ENCODE data around the gene KIAA1958.

KIAA1958 gene

DNA sequence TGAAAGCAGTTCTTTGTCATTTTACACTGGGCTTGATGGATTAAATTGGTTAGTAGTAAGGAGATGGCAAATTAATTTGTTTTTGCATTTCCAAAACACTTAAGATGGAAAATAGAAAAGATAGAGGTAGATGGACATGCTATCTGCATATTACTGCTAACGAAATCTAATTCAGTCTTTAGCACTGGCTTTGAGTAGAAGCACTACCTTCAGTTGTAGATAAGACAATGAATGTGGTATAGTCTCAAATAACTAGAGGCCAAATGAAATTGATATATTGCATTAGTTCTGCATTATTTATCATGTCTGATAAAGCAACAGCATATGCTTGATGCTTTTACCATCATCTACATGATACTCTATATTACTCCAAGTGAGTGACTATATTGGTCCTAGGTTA lies 33.4 kb downstream of the KIAA1958 start:
- H3K4me3 ChIP-seq (ENCODE audit: low read length), result no peak overlapping the region
- no peak for DNase-seq (ENCODE audit: low read depth, low spot score)

DNA sequence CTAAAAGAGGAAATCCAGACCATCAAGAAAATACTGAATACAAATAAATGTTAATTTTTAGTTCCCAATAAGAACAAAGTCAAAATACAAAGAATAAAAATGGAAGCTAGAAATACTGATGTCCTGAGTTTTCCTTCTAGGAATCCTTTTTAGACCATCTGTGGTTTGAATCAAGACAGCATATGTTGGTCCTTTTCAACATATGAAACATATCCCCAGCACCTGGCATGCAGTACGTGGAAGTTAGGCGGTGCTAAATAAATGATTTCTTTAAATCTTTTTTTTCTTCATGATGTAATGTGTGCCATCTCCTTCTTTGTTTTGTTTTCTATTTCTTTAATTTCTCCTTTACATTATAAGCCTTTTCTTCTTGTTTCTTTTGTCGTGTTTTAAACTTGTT lies 34.0 kb downstream of the KIAA1958 start:
- DNase-seq (ENCODE audit: low read depth, low spot score), result no peak

DNA sequence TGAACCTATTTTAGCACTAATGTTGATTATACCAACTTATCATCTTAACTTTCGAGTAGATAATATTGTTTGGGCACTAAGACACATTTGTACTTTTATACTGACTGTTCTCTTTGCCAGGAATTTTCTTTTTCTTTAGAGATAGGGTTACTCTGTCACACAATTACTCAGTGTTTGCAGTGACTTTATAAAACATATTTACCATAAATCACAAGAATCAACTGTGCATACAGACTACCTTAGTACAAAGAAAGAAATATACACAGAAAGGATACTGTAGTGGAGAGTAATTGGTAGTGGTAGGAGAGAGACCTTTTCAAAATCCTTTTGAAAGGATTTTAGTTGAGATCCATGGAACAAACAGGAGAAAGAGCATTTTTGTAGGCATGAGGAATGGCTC lies 40.3 kb downstream of the KIAA1958 start:
- no peak for DNase-seq (ENCODE audit: low read depth, low spot score)
- H3K4me3 ChIP-seq (ENCODE audit: low read length), result no peak overlapping the region

More for the DNA sequence above, 34.0 kb downstream of the KIAA1958 start:
- no peak overlapping the region for H3K4me3 ChIP-seq (ENCODE audit: low read length)

- DNase-seq (ENCODE audit: low read depth, low spot score), result no peak
- H3K4me3 ChIP-seq (ENCODE audit: low read length), result no peak overlapping the region
These were observed 41.3 kb downstream of the KIAA1958 start for GRCh38 chr9:112527959-112528358.

GRCh38 chr9:112529316-112529715 lies 42.7 kb downstream of the KIAA1958 start:
- DNase-seq (ENCODE audit: low read depth, low spot score), result no peak
- H3K4me3 ChIP-seq (ENCODE audit: low read length), result no peak overlapping the region

GRCh38 chr9:112530751-112531205 lies 44.2 kb downstream of the KIAA1958 start:
- no peak for DNase-seq (ENCODE audit: low read depth, low spot score)
- no peak overlapping the region for H3K4me3 ChIP-seq (ENCODE audit: low read length)

- no peak for DNase-seq (ENCODE audit: low read depth, low spot score)
- no peak overlapping the region for H3K4me3 ChIP-seq (ENCODE audit: low read length)
These were observed 45.1 kb downstream of the KIAA1958 start for GRCh38 chr9:112531666-112532282.

GRCh38 chr9:112532427-112532826 lies 45.8 kb downstream of the KIAA1958 start:
- DNase-seq (ENCODE audit: low read depth, low spot score), result no peak
- no peak overlapping the region for H3K4me3 ChIP-seq (ENCODE audit: low read length)

DNA sequence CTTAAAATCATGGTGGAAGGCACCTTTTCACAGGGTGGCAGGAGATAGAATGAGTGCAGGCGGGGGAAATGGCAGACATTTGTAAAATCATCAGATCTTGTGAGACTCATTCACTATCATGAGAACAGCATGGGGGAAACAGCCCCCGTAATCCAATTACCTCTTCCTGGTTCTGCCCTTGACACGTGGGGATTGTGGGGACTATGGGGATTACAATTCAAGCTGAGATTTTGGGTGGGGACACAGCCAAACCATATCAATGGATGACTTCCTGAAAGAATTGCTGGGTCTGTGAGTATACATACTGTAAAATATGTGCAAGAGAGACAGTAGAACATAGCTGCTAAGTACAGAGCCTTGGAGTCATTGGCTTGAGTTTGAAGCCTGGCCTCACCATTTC lies 47.0 kb downstream of the KIAA1958 start:
- H3K4me3 ChIP-seq (ENCODE audit: low read length), result no peak overlapping the region
- DNase-seq (ENCODE audit: low read depth, low spot score), result no peak

GRCh38 chr9:112535301-112535700 lies 48.7 kb downstream of the KIAA1958 start:
- no peak overlapping the region for H3K4me3 ChIP-seq (ENCODE audit: low read length)
- no peak for DNase-seq (ENCODE audit: low read depth, low spot score)

DNA sequence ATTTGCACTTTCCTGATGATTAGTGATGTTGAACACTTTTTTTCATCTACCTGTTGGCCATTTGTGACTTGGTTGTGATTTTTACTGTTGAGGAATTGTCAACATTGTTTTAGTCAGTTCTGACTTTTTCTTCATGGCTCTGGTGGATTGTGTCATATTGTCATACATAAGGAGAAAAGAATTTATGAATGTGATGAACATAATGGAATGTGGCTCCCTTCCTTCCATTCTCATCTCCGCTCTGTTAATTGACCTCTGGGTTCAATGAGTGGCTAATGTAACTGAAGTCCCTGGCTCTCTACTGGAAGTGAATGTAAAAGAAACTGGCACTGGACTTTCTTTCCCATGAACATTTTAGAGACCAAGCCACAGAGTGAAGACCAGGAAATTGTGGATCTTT lies 49.2 kb downstream of the KIAA1958 start:
- no peak overlapping the region for H3K4me3 ChIP-seq (ENCODE audit: low read length)
- DNase-seq (ENCODE audit: low read depth, low spot score), result no peak

- DNase-seq (ENCODE audit: low read depth, low spot score), result no peak
These were observed 50.9 kb downstream of the KIAA1958 start for GRCh38 chr9:112537561-112537960.

DNA sequence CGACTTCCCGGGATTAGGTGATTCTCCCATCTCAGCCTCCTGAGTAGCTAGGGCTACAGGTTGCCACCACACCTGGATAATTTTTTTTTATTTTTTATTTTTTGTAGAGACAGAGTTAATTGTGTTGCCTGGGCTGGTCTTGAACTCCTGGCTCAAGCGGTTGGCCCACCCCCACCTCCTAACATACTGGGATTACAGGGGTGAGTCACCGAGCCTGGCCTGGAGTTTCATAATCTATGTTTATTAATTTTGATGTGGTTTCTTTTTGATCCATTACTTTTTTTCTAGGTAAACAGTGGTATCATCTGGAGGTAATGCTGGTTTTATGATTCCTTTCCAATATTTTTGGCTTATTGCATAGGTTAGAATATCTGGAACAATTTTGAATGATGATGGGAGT lies 54.2 kb downstream of the KIAA1958 start:
- DNase-seq (ENCODE audit: low read depth, low spot score), result no peak
- no peak overlapping the region for H3K4me3 ChIP-seq (ENCODE audit: low read length)

More at GRCh38 chr9:112537561-112537960, 50.9 kb downstream of the KIAA1958 start:
- no peak overlapping the region for H3K4me3 ChIP-seq (ENCODE audit: low read length)

DNA sequence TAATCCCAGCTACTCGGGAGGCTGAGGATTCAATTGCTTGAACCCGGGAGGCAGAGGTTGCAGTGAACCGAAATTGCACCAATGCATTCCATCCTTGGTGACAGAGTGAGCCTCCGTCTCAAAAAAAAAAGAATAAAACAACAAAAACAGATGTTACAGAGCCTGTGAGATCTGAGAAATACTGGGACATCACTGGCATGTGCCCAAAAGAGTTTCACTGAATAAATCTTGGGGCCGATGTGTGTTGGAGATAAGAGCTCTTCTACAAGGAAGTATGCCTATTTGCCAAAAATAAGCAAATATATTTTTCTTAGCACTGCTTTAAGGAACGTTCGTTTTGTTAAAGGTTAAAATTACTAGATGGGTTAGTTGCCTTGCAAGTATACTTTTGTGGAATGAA lies 55.1 kb downstream of the KIAA1958 start:
- no peak for DNase-seq (ENCODE audit: low read depth, low spot score)
- no peak overlapping the region for H3K4me3 ChIP-seq (ENCODE audit: low read length)

DNA sequence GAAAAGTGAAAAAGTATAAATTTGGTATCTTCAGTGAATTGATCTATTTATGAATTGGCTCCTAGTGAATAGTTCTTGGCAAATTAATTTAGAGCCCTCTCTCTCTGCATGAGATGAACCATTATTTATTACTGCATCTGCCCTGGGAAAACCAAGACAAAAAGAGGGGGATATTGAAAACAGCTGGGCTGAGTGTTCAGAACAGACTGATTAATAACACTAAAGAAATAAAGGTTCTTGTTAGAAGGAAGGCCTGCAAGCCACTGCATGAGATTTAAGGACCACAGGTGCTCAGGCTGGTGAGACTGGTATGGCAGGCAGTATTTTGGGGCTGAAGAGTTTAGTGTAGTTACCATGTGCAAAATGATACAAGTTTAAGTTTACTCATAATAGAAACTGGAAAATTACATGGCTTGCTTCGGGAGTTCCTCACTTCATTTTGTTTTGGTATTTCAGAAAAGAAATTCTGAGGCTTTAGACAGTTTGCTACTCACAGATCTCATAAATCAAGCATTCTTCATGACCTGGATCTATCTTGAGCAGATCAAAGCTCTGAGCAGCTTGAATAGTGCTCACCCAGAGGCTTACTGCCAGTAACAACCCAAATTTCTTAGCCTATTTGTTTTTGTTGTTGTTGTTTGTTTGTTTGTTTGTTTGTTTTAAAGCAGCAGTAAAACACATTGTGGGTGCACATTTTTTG lies 56.1 kb downstream of the KIAA1958 start:
- DNase-seq (ENCODE audit: low read depth, low spot score), result no peak
- H3K4me3 ChIP-seq (ENCODE audit: low read length), result no peak overlapping the region

- no peak for DNase-seq (ENCODE audit: low read depth, low spot score)
- no peak overlapping the region for H3K4me3 ChIP-seq (ENCODE audit: low read length)
These were observed 57.9 kb downstream of the KIAA1958 start for GRCh38 chr9:112544477-112544876.

DNA sequence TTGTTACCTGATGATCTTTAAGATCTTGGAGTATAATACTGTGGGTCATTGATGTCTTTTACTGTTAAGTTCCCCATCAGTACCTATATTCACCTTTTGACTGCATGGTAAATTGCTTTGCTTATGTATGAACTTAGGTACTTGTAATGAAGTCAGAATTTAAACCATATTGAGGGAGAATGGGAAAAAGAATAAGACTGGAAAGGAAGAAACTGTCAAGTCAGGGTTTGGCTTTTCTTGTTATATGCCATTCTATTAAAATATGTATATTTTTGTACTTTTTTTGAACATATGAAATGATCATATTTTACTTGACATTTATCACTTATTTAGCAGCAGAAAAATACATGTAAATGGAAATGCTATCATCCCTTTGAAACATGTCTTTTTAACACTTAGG lies 58.6 kb downstream of the KIAA1958 start:
- H3K4me3 ChIP-seq (ENCODE audit: low read length), result no peak overlapping the region
- DNase-seq (ENCODE audit: low read depth, low spot score), result no peak

DNA sequence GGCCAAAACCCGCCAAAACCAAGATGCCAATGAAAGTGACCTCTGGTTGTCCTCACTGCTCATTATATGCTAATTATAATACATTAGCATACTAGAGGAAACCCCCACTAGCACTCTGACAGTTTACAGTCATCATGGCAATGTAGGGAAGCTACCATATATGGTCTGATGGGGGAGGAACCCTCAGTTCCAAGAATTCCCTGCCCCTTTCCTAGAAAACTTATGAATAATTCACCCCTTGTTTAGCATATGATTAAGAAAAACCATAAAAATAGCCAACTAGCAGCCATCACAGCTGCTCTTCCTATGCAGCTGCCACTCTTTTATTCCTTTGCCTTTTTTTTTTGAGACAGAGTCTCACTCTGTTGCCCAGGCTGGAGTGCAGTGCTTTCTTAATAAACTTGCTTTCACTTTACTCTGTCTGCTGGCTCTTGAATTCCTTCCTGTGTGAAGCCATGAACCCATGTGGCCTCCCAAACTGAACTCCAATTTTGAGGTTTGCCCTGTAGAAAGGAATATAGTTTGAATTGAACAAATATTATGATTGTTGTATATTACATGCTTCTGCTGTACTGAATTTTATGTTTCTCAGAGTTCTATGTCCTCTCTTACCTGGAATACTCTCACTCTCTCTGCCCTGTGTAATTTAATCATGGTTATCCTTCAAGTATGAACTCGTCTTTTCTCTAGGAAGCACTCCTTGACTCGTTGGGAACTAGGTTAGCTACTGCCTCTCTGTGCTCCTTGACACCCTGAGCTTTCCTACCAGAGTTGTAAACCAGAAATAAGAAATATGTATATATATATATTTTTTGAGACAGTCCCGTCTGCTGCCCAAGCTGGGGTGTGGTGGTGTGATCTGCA lies 59.8 kb downstream of the KIAA1958 start:
- no peak overlapping the region for H3K4me3 ChIP-seq (ENCODE audit: low read length)

DNA sequence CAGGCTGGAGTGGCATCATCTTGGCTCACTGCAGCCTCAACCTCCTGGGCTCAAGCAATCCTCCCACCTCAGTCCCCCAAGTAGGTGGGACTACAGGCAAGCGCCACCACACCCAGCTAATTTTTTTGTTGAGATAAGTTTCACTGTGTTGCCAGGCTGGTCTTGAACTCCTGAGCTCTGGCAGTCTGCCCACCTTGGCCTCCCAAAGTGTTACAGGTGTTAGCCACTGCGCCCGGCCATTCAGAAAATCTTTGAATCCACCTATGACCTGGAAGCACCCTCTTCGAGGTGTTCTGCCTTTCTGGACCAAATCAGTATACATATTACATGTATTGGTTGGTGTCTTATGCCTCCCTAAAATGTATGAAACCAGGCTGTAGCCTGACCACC lies 61.4 kb downstream of the KIAA1958 start:
- H3K4me3 ChIP-seq (ENCODE audit: low read length), result no peak overlapping the region
- no peak for DNase-seq (ENCODE audit: low read depth, low spot score)

More for the DNA sequence above, 59.8 kb downstream of the KIAA1958 start:
- no peak for DNase-seq (ENCODE audit: low read depth, low spot score)

Measured in Jurkat, Clone E6-1 (cell line).